ENCODE measurements around the gene SFN.

DNA sequence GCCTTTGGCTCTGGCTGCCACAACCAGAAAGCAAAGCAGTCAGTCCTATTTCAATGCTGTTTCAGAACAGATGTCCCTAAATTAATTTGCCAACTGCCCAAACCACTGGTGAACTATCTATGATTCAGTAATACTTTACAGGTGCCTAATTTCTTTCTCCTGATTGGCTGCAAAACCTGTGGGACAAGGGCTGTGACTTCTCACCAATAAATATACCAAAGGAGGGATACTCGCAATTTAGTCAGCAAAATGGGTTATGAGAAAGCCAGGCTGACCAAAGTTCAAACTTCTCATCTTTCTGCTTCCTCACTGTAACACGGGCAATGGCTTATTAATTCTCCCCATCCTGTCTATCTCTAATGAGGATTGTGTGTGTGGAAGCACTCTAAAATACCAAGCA lies 14.4 kb downstream of the SFN start:
- TF ChIP-seq POLR2A (IDR thresholded peaks at IDR 0.05) = no peak
- TF ChIP-seq, protein P1, sequence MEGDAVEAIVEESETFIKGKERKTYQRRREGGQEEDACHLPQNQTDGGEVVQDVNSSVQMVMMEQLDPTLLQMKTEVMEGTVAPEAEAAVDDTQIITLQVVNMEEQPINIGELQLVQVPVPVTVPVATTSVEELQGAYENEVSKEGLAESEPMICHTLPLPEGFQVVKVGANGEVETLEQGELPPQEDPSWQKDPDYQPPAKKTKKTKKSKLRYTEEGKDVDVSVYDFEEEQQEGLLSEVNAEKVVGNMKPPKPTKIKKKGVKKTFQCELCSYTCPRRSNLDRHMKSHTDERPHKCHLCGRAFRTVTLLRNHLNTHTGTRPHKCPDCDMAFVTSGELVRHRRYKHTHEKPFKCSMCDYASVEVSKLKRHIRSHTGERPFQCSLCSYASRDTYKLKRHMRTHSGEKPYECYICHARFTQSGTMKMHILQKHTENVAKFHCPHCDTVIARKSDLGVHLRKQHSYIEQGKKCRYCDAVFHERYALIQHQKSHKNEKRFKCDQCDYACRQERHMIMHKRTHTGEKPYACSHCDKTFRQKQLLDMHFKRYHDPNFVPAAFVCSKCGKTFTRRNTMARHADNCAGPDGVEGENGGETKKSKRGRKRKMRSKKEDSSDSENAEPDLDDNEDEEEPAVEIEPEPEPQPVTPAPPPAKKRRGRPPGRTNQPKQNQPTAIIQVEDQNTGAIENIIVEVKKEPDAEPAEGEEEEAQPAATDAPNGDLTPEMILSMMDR (IDR thresholded peaks at IDR 0.05) = no peak

All from lower leg skin (tissue), 3 donors.